Neural progenitor cell (in vitro differentiated cells): Measurements from ENCODE around the gene GHITM.

Experiments
- CTCF ChIP-seq: fragments of 200-600 bp; sonication (generic); IDR thresholded peaks from 2 replicates; pipeline ENCODE4 v1.5.1; 2017; ENCODE audit warnings: antibody characterized with exemption, mild to moderate bottlenecking
- EZH2phosphoT487 ChIP-seq: fragments of 200-600 bp; sonication (generic); IDR thresholded peaks from 2 replicates; pipeline ENCODE4 v1.6.1; 2017; ENCODE audit warnings: antibody characterized with exemption

- no peak for TF ChIP-seq CTCF
- TF ChIP-seq EZH2phosphoT487: no peak
Measured at GRCh38 chr10:84181631-84182030, 42.3 kb downstream of the GHITM start.
